Measurements from ENCODE around the gene MBOAT7.
"Not testable (repeated sequence)": the region's sequence is repeated elsewhere in the genome, so short reads cannot be mapped to it uniquely, and the experiment has no call there.

Gene MBOAT7

DNA sequence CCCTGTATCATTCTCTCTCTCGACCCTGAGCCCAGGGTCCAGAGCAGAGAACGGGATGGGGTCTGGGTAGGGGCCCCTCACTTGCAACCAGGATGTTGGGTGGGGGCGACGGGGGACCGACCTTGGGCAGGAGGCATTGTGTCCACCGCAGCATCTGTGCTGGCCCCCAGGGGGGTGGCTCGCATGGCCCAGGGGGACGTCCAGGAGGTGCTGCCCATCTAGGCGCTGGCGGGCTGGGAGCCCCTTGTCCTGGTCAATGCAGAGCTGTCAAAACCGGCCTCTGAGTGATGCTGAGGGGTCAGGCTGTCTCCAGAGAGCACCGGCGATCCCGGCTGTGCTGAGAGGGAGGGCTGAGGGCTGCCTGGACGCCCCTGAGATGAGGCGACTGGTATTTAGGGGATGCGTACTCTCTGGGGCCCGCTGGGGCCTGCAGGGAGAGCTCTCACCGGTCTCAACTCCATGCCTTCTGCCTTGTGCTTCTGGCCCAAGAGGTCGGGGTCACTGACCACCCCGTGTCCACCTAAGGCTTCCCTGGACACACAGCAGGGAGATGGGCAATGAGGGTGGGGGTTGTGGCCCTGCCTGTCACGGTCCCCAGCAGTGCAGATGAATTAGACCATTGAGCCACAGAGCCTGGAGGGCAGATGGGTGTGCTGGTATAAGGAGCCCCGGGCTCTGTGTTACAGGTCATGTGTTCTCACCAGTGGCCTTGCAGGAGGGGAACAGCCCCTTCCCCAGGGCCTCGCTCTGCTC, 19.9 kb upstream of the MBOAT7 start:
- DNase-seq (ENCODE audit: low read depth) = no peak
- no peak overlapping the region for H3K4me3 ChIP-seq (ENCODE audit: low read length)
- TF ChIP-seq CTCF (conservative IDR thresholded peaks at IDR 0.05; ENCODE audit: low read depth, low read length) = no peak

GRCh38 chr19:54208784-54209057, 19.3 kb upstream of the MBOAT7 start:
- TF ChIP-seq CTCF (conservative IDR thresholded peaks at IDR 0.05; ENCODE audit: low read depth, low read length) = no peak
- no peak overlapping the region for H3K4me3 ChIP-seq (ENCODE audit: low read length)
- no peak for DNase-seq (ENCODE audit: low read depth)

DNA sequence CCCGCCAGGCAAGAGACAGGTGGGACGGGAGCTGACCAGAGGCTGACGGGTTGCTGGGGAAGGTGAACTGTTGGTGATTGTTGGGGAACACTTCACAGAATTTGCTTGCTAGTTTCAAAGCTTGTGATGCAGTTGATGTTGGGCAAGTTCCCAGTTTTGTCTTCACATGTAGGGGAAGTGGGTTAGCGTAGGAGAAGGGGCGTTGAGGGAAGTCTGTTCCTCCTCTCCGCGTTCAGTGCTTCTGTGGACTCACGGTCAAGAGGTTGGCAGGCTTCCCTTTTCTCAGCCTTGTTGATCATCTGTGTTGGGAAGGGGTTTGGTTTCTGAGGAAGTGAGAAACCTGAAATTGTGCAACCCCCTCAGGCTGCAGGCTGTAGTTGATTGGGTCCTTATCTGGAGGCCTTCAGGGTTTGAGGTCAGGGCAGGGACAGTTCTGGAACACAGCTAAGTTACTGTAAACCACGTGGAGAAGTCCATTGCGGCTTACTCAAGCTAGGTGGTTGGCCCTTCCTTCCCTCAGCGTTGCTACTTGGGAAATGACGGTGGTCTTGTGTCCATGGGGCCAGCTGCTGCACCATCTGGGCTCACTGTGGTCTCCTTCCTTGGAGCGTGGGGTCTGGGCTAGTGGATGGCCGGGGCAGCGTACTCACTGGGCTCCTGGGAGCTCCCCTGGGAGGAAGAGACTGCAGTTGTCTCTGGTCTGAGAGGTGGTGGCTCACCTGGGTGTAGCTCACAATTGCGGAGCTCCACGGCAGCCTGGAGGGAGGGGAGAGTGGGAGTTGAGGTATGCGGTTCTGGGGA, 18.8 kb upstream of the MBOAT7 start:
- H3K4me3 ChIP-seq (ENCODE audit: low read length) = no peak overlapping the region
- no peak for DNase-seq (ENCODE audit: low read depth)
- TF ChIP-seq CTCF (conservative IDR thresholded peaks at IDR 0.05; ENCODE audit: low read depth, low read length) = no peak

- DNase-seq (ENCODE audit: low read depth) = no peak
- H3K4me3 ChIP-seq (ENCODE audit: low read length) = no peak overlapping the region
- no peak for TF ChIP-seq CTCF (conservative IDR thresholded peaks at IDR 0.05; ENCODE audit: low read depth, low read length)
Observed at GRCh38 chr19:54207676-54207982, 18.2 kb upstream of the MBOAT7 start.

DNA sequence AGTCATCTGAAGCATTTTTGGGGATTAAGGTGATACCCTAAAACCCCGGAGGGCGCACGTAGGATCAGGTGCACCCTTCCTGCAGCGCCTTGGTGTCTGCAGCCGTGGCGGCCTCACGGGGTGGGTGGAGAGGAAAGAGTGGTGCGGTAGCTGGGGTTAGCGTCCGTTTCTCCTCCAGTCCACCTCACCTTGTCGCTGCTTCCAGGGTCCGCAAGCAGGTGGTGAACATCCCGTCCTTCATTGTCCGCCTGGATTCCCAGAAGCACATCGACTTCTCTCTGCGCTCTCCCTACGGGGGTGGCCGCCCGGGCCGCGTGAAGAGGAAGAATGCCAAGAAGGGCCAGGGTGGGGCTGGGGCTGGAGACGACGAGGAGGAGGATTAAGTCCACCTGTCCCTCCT, 17.8 kb upstream of the MBOAT7 start:
- H3K4me3 ChIP-seq (ENCODE audit: low read length); DNase-seq (ENCODE audit: low read depth): not testable (repeated sequence)

GRCh38 chr19:54206831-54207177, 17.4 kb upstream of the MBOAT7 start:
- no peak for TF ChIP-seq CTCF (conservative IDR thresholded peaks at IDR 0.05; ENCODE audit: low read depth, low read length)
- no peak overlapping the region for H3K4me3 ChIP-seq (ENCODE audit: low read length)
- DNase-seq (ENCODE audit: low read depth) = no peak

DNA sequence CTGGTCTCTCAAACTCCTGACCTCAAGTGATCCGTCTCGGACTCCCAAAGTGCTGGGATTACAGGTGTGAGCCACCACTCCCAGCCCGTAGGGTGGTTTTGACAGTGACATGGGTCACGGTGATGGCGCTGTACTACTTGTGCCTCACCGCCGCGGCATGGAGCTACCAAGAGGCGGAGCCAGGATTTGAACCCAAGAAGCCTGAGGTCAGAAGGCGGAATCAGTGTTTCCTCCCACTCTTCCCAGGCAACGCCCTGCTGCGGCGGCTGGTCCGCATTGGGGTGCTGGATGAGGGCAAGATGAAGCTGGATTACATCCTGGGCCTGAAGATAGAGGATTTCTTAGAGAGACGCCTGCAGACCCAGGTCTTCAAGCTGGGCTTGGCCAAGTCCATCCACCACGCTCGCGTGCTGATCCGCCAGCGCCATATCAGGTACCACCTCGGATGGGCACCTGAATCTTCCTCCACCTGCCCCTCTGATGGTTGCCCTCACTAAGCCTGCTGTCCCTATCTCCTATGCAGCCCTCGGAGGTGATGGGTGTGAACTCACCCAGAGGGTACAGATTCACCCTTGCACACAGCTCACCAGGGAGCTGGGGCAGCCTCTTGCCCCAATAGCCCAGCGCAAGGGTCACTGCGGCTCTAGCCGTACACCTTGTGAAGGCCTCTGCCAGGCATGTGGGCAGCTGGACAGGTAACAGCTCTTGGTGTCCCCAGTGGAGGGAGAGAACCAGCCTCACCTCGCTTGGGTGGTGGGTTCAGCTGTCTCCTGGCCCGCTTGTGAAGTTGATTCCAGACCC, 16.9 kb upstream of the MBOAT7 start:
- no peak for DNase-seq (ENCODE audit: low read depth)
- no peak overlapping the region for H3K4me3 ChIP-seq (ENCODE audit: low read length)
- TF ChIP-seq CTCF (conservative IDR thresholded peaks at IDR 0.05; ENCODE audit: low read depth, low read length) = no peak
